PC-9 (cell line): ENCODE measurements around the gene RNF182. TPM values are rescaled to one million over a fixed set of nuclear protein-coding genes. Genes with fewer than 3 reads are reported as not detected.

ENCODE experiments used
- BruUV-seq: library from RNA; stranded (reverse); fragments of 400-500 nt; replicated peaks from 2 replicates; lab custom pipeline; 2021; lab: Mats Ljungman, UMichigan
- CTCF ChIA-PET: fragments of 300-600 bp; sonication (Branson Sonifier 250); formaldehyde crosslinking; loops from one replicate; lab custom pipeline; 2022; ENCODE audit warnings: antibody characterized with exemption; lab: Charles Lee
- POLR2A ChIA-PET: fragments of 300-600 bp; sonication (Branson Sonifier 250); formaldehyde crosslinking; loops from one replicate; lab custom pipeline; 2022; ENCODE audit warnings: antibody characterized with exemption; ENCODE audit not compliant: unreplicated experiment; lab: Charles Lee
- DNase-seq, 2 experiments: peaks; one replicate each; pipeline versions ENCODE4 v3.0.0 to v3.0.0-alpha.2; 2015 to 2022; ENCODE audit warnings: mixed read lengths in 1 of 2
- H2AFZ ChIP-seq: fragments of 200-600 bp; sonication (generic); 2 replicates; pipeline ENCODE4 v1.8.1; 2017; ENCODE audit warnings: antibody characterized with exemption
- H3F3A ChIP-seq: fragments of 200-600 bp; sonication (generic); 2 replicates; pipeline ENCODE4 v1.8.1; 2017; ENCODE audit warnings: antibody characterized with exemption, mild to moderate bottlenecking, low read depth; ENCODE audit not compliant: insufficient read depth
- H3K27ac ChIP-seq: fragments of 200-600 bp; sonication (generic); 2 replicates; pipeline ENCODE4 v1.6.1; 2016; ENCODE audit warnings: mixed run types
- H3K27me3 ChIP-seq: fragments of 200-600 bp; sonication (generic); 2 replicates; pipeline ENCODE4 v1.6.1; 2016; ENCODE audit warnings: low read depth, mixed run types; ENCODE audit not compliant: insufficient read depth
- H3K36me3 ChIP-seq: fragments of 200-600 bp; sonication (generic); 2 replicates; pipeline ENCODE4 v1.6.1; 2016; ENCODE audit warnings: low read depth, mixed run types
- H3K4me1 ChIP-seq: fragments of 200-600 bp; sonication (generic); replicated peaks from 2 replicates; pipeline ENCODE4 v1.6.1; 2016; ENCODE audit warnings: mixed run types; ENCODE audit not compliant: insufficient read depth
- H3K4me2 ChIP-seq: fragments of 200-600 bp; sonication (generic); 2 replicates; pipeline ENCODE4 v1.6.1; 2017; ENCODE audit warnings: mixed run types
- H3K4me3 ChIP-seq: fragments of 200-600 bp; sonication (generic); 2 replicates; pipeline ENCODE4 v1.6.1; 2016; ENCODE audit warnings: mixed run types
- H3K79me2 ChIP-seq: fragments of 200-600 bp; sonication (generic); 2 replicates; pipeline ENCODE4 v1.6.1; 2017; ENCODE audit warnings: low read depth, mixed run types
- H3K9me2 ChIP-seq: fragments of 200-600 bp; sonication (generic); 2 replicates; pipeline ENCODE4 v1.8.1; 2017; ENCODE audit warnings: mild to moderate bottlenecking; ENCODE audit not compliant: insufficient read depth
- H3K9me3 ChIP-seq: fragments of 200-600 bp; sonication (generic); 2 replicates; pipeline ENCODE4 v1.8.1; 2016; ENCODE audit warnings: low read depth; ENCODE audit not compliant: insufficient read depth
- H4K20me1 ChIP-seq: fragments of 200-600 bp; sonication (generic); 2 replicates; pipeline ENCODE4 v1.8.1; 2017; ENCODE audit not compliant: insufficient read depth
- CTCF ChIP-seq: fragments of 200-600 bp; sonication (generic); conservative IDR thresholded peaks from 2 replicates; pipeline ENCODE4 v1.6.1; 2017; ENCODE audit warnings: mixed run types, antibody characterized with exemption, mild to moderate bottlenecking, moderate library complexity
- EZH2 ChIP-seq: fragments of 200-600 bp; sonication (generic); IDR thresholded peaks from 2 replicates; pipeline ENCODE4 v1.8.0; 2017; ENCODE audit warnings: antibody characterized with exemption, low read depth
- intact Hi-C: fragments of 100-400 bp; cut with micrococcal nuclease; formaldehyde crosslinking; loops from one replicate; pipeline ENCODE4 v1.10.0; 2022; ENCODE audit not compliant: unreplicated experiment
- total RNA-seq: library from RNA; stranded (reverse); gene quantifications from 2 replicates; pipeline ENCODE4 v1.2.3, GENCODE V29; 2021

The RNF182 gene
- total RNA-seq, 1 experiment from 2014 or later: 0.13 TPM

- Histone ChIP-seq H3K4me1 (no peaks in the 10 kb centered on the region), H3K79me2 (no peaks in the 10 kb centered on the region), H2AFZ (no peak overlapping the region), H3K9me2 (no peaks in the 10 kb centered on the region), H3K9me3 (no peaks in the 10 kb centered on the region), H3K27ac (no peak overlapping the region), H3K4me2 (no peak overlapping the region), H3K4me3 (no peak overlapping the region), H3K36me3 (no peaks in the 10 kb centered on the region), H3K27me3 (no peaks in the 10 kb centered on the region), H3F3A (no peaks in the 10 kb centered on the region), H4K20me1 (no peaks in the 10 kb centered on the region)
- POLR2A ChIA-PET: no interaction called here
- CTCF ChIA-PET: no interaction called here
- intact Hi-C loops: no loop called here
- no TSS peak for BruUV-seq
- TF ChIP-seq CTCF (no peak), EZH2 (no peak)
- no peak for DNase-seq
Observed at GRCh38 chr6:13931797-13932402, 7.1 kb downstream of the RNF182 start.

- Histone ChIP-seq H3K9me2 (no peaks in the 10 kb centered on the region), H3K27me3 (no peaks in the 10 kb centered on the region), H4K20me1 (no peaks in the 10 kb centered on the region), H2AFZ (no peak overlapping the region), H3K4me3 (no peak overlapping the region), H3K36me3 (no peaks in the 10 kb centered on the region), H3K4me1 (no peaks in the 10 kb centered on the region), H3K9me3 (no peaks in the 10 kb centered on the region), H3K4me2 (no peak overlapping the region), H3K27ac (no peak overlapping the region), H3K79me2 (no peaks in the 10 kb centered on the region), H3F3A (no peaks in the 10 kb centered on the region)
- ChIA-PET POLR2A (no interaction called here), CTCF (no interaction called here)
- TF ChIP-seq CTCF (no peak), EZH2 (no peak)
- no peak for DNase-seq
- no TSS peak for BruUV-seq
- intact Hi-C loops: no loop called here
Observed at GRCh38 chr6:13932785-13933184, 8.0 kb downstream of the RNF182 start.

GRCh38 chr6:13934721-13935120, 10.0 kb downstream of the RNF182 start:
- CTCF ChIA-PET: no interaction called here
- POLR2A ChIA-PET: no interaction called here
- no peaks in the 10 kb centered on the region for H3K36me3 ChIP-seq
- no peak overlapping the region for H2AFZ ChIP-seq
- no peaks in the 10 kb centered on the region for H3K9me3 ChIP-seq
- H3K4me2 ChIP-seq: no peak overlapping the region
- DNase-seq: no peak
- no peaks in the 10 kb centered on the region for H3K79me2 ChIP-seq
- no peaks in the 10 kb centered on the region for H3K9me2 ChIP-seq
- H3F3A ChIP-seq: no peaks in the 10 kb centered on the region
- H3K4me1 ChIP-seq: no peaks in the 10 kb centered on the region
- TF ChIP-seq EZH2: no peak
- no peak for TF ChIP-seq CTCF
- no TSS peak for BruUV-seq
- intact Hi-C loops: no loop called here
- H3K27me3 ChIP-seq: no peaks in the 10 kb centered on the region
- H3K4me3 ChIP-seq: no peak overlapping the region
- H4K20me1 ChIP-seq: no peaks in the 10 kb centered on the region
- H3K27ac ChIP-seq: no peak overlapping the region
